ENCODE data around the gene TET3.

The TET3 gene

GRCh38 chr2:74003494-74004211 lies 18.9 kb downstream of the TET3 start:
- Mint-ChIP-seq H3K9me3 (no peaks in the 10 kb centered on the region), H3K4me3 (peak overlapping the region; percentile 76), H3K27ac (no peak overlapping the region), H3K4me1 (peaks cover 79% of the 10 kb centered on the region), H3K36me3 (peaks cover 35% of the 10 kb centered on the region)
- ATAC-seq: no peak
- DNase-seq (ENCODE audit: low spot score in 2 of 2): no peak

GRCh38 chr2:74004212-74005182 lies 19.8 kb downstream of the TET3 start:
- Mint-ChIP-seq H3K27ac (peak overlapping the region; percentile 37), H3K4me1 (peaks cover 77% of the 10 kb centered on the region), H3K4me3 (peak overlapping the region; percentile 76)

GRCh38 chr2:74005786-74006185 lies 21.1 kb downstream of the TET3 start:
- Mint-ChIP-seq H3K27ac (no peak overlapping the region), H3K36me3 (peaks cover 37% of the 10 kb centered on the region), H3K9me3 (no peaks in the 10 kb centered on the region), H3K4me3 (no peak overlapping the region), H3K4me1 (peaks cover 71% of the 10 kb centered on the region)
- DNase-seq (ENCODE audit: low spot score in 2 of 2): no peak
- no peak for ATAC-seq

More at GRCh38 chr2:74004212-74005182, 19.8 kb downstream of the TET3 start:
- no peak for DNase-seq (ENCODE audit: low spot score in 2 of 2)
- ATAC-seq: no peak
- Mint-ChIP-seq H3K36me3 (peaks cover 37% of the 10 kb centered on the region), H3K9me3 (no peaks in the 10 kb centered on the region)

- Mint-ChIP-seq H3K27ac (no peak overlapping the region), H3K4me3 (no peak overlapping the region), H3K9me3 (no peaks in the 10 kb centered on the region), H3K4me1 (peaks cover 64% of the 10 kb centered on the region), H3K36me3 (peaks cover 36% of the 10 kb centered on the region)
- ATAC-seq (no peak), DNase-seq (ENCODE audit: low spot score in 2 of 2) (no peak)
Observed at GRCh38 chr2:74006459-74006858, 21.7 kb downstream of the TET3 start.

GRCh38 chr2:74007121-74007520 lies 22.4 kb downstream of the TET3 start:
- Mint-ChIP-seq H3K36me3 (peaks cover 31% of the 10 kb centered on the region), H3K9me3 (no peaks in the 10 kb centered on the region), H3K27ac (no peak overlapping the region), H3K4me1 (peaks cover 58% of the 10 kb centered on the region), H3K4me3 (no peak overlapping the region)
- ATAC-seq (no peak), DNase-seq (ENCODE audit: low spot score in 2 of 2) (no peak)

- DNase-seq (ENCODE audit: low spot score in 2 of 2): no peak
- Mint-ChIP-seq H3K27ac (no peak overlapping the region), H3K4me3 (no peak overlapping the region), H3K36me3 (peaks cover 31% of the 10 kb centered on the region), H3K9me3 (no peaks in the 10 kb centered on the region), H3K4me1 (peaks cover 57% of the 10 kb centered on the region)
- no peak for ATAC-seq
Observed at GRCh38 chr2:74007711-74008110, 23.0 kb downstream of the TET3 start.

GRCh38 chr2:74008761-74009395 lies 24.2 kb downstream of the TET3 start:
- no peak for DNase-seq (ENCODE audit: low spot score in 2 of 2)
- H3K4me3 Mint-ChIP-seq: no peak overlapping the region
- no peaks in the 10 kb centered on the region for H3K9me3 Mint-ChIP-seq
- peaks cover 31% of the 10 kb centered on the region for H3K36me3 Mint-ChIP-seq
- H3K4me1 Mint-ChIP-seq: peaks cover 45% of the 10 kb centered on the region
- H3K27ac Mint-ChIP-seq: peak overlapping the region; percentile 59
- no peak for ATAC-seq

- ATAC-seq: no peak
- no peak for DNase-seq (ENCODE audit: low spot score in 2 of 2)
- Mint-ChIP-seq H3K4me1 (peaks cover 38% of the 10 kb centered on the region), H3K4me3 (no peak overlapping the region), H3K27ac (peak overlapping the region; percentile 59), H3K9me3 (no peaks in the 10 kb centered on the region), H3K36me3 (peaks cover 30% of the 10 kb centered on the region)
Observed at GRCh38 chr2:74009577-74009976, 24.9 kb downstream of the TET3 start.

GRCh38 chr2:74010087-74010541 lies 25.4 kb downstream of the TET3 start:
- Mint-ChIP-seq H3K36me3 (peaks cover 25% of the 10 kb centered on the region), H3K9me3 (no peaks in the 10 kb centered on the region), H3K4me3 (no peak overlapping the region), H3K4me1 (peaks cover 33% of the 10 kb centered on the region), H3K27ac (peak overlapping the region; percentile 59)
- no peak for DNase-seq (ENCODE audit: low spot score in 2 of 2)
- no peak for ATAC-seq

GRCh38 chr2:74011246-74011645 lies 26.5 kb downstream of the TET3 start:
- H3K4me3 Mint-ChIP-seq: no peak overlapping the region
- peaks cover 26% of the 10 kb centered on the region for H3K4me1 Mint-ChIP-seq
- H3K27ac Mint-ChIP-seq: no peak overlapping the region
- peaks cover 16% of the 10 kb centered on the region for H3K36me3 Mint-ChIP-seq
- no peaks in the 10 kb centered on the region for H3K9me3 Mint-ChIP-seq
- ATAC-seq: no peak
- DNase-seq (ENCODE audit: low spot score in 2 of 2): no peak

- Mint-ChIP-seq H3K4me3 (no peak overlapping the region), H3K36me3 (peaks cover 16% of the 10 kb centered on the region), H3K27ac (no peak overlapping the region)
Observed at GRCh38 chr2:74014813-74015212, 30.1 kb downstream of the TET3 start.

GRCh38 chr2:74017223-74017622 lies 32.5 kb downstream of the TET3 start:
- Mint-ChIP-seq H3K27ac (no peak overlapping the region), H3K9me3 (no peaks in the 10 kb centered on the region), H3K36me3 (peaks cover 14% of the 10 kb centered on the region), H3K4me3 (no peak overlapping the region), H3K4me1 (peaks cover 33% of the 10 kb centered on the region)
- no peak for DNase-seq (ENCODE audit: low spot score in 2 of 2)
- peak; percentile 87 for ATAC-seq

More at GRCh38 chr2:74014813-74015212, 30.1 kb downstream of the TET3 start:
- ATAC-seq (no peak), DNase-seq (ENCODE audit: low spot score in 2 of 2) (no peak)
- Mint-ChIP-seq H3K4me1 (peaks cover 13% of the 10 kb centered on the region), H3K9me3 (no peaks in the 10 kb centered on the region)

- H3K4me1 Mint-ChIP-seq: peaks cover 41% of the 10 kb centered on the region
- ATAC-seq (no peak), DNase-seq (ENCODE audit: low spot score in 2 of 2) (no peak)
- H3K27ac Mint-ChIP-seq: no peak overlapping the region
- peaks cover 14% of the 10 kb centered on the region for H3K36me3 Mint-ChIP-seq
- no peak overlapping the region for H3K4me3 Mint-ChIP-seq
- no peaks in the 10 kb centered on the region for H3K9me3 Mint-ChIP-seq
Observed at GRCh38 chr2:74019516-74019915, 34.8 kb downstream of the TET3 start.

- Mint-ChIP-seq H3K27ac (peak overlapping the region; percentile 46), H3K4me3 (no peak overlapping the region), H3K4me1 (peaks cover 43% of the 10 kb centered on the region), H3K36me3 (peaks cover 14% of the 10 kb centered on the region), H3K9me3 (no peaks in the 10 kb centered on the region)
- DNase-seq (ENCODE audit: low spot score in 2 of 2): no peak
- no peak for ATAC-seq
Observed at GRCh38 chr2:74020702-74021406, 36.1 kb downstream of the TET3 start.

GRCh38 chr2:74021407-74021755 lies 36.7 kb downstream of the TET3 start:
- Mint-ChIP-seq H3K4me3 (no peak overlapping the region), H3K9me3 (no peaks in the 10 kb centered on the region), H3K36me3 (peaks cover 14% of the 10 kb centered on the region), H3K27ac (peak overlapping the region; percentile 46), H3K4me1 (peaks cover 44% of the 10 kb centered on the region)
- DNase-seq (ENCODE audit: low spot score in 2 of 2) (no peak), ATAC-seq (no peak)

Measured in stimulated activated effector memory CD8-positive, alpha-beta T cell treated with anti-CD3 and anti-CD28 coated beads, Interleukin-12 subunit alpha, Interleukin-12 subunit beta, amount 100 ng/mL, for 72 hours (primary cell).